OCI-LY7 (cell line): ENCODE measurements around the gene PPP6R3. TPM values are rescaled to one million over a fixed set of nuclear protein-coding genes. Genes with fewer than 3 reads are reported as not detected.

Experiments
- BruUV-seq: library from RNA; stranded (reverse); fragments of 400-500 nt; replicated peaks from 2 replicates; lab custom pipeline; 2021; lab: Mats Ljungman, UMichigan
- CTCF ChIA-PET: fragments of 300-600 bp; sonication (Branson Sonifier 250); formaldehyde crosslinking; loops from one replicate; lab custom pipeline; 2022; ENCODE audit warnings: antibody characterized with exemption; ENCODE audit not compliant: unreplicated experiment; lab: Charles Lee
- POLR2A ChIA-PET: fragments of 300-600 bp; sonication (Branson Sonifier 250); formaldehyde crosslinking; loops from one replicate; lab custom pipeline; 2022; ENCODE audit warnings: antibody characterized with exemption; lab: Charles Lee
- DNase-seq: peaks from one replicate; pipeline ENCODE4 v3.0.0-alpha.2; 2015; ENCODE audit warnings: low spot score
- H2AFZ ChIP-seq: fragments of 200-600 bp; sonication (generic), shearing (Covaris generic); 2 replicates; pipeline ENCODE4 v1.6.1; 2014; ENCODE audit warnings: mild to moderate bottlenecking, antibody characterized with exemption, low read length, moderate library complexity
- H3K27ac ChIP-seq: fragments of 200-600 bp; sonication (generic); 2 replicates; pipeline ENCODE4 v1.5.1; 2014; ENCODE audit warnings: mixed run types, low read depth, mild to moderate bottlenecking, moderate library complexity, low read length, inconsistent platforms; ENCODE audit not compliant: poor library complexity, severe bottlenecking
- H3K36me3 ChIP-seq: fragments of 200-600 bp; sonication (generic); 2 replicates; pipeline ENCODE4 v1.6.1; 2014; ENCODE audit warnings: mild to moderate bottlenecking, antibody characterized with exemption, low read length, moderate library complexity, mixed read lengths; ENCODE audit not compliant: insufficient read depth
- H3K4me1 ChIP-seq: fragments of 200-600 bp; sonication (generic); 2 replicates; pipeline ENCODE4 v1.5.1; 2014; ENCODE audit warnings: mild to moderate bottlenecking, low read length; ENCODE audit not compliant: insufficient read depth, poor library complexity, severe bottlenecking
- H3K4me2 ChIP-seq: fragments of 200-600 bp; sonication (generic); 2 replicates; pipeline ENCODE4 v1.6.1; 2014; ENCODE audit warnings: mild to moderate bottlenecking, low read length
- H3K4me3 ChIP-seq: fragments of 200-600 bp; sonication (generic); 2 replicates; pipeline ENCODE4 v1.5.1; 2014; ENCODE audit warnings: mild to moderate bottlenecking, low read depth, low read length; ENCODE audit not compliant: poor library complexity, severe bottlenecking
- H3K79me2 ChIP-seq: fragments of 200-600 bp; sonication (generic); 2 replicates; pipeline ENCODE4 v1.6.1; 2016; ENCODE audit warnings: low read depth, mild to moderate bottlenecking, low read length, moderate library complexity, mixed read lengths; ENCODE audit not compliant: insufficient read depth
- H3K9me2 ChIP-seq: fragments of 200-600 bp; sonication (generic); 2 replicates; pipeline ENCODE4 v1.6.1; 2016; ENCODE audit warnings: mild to moderate bottlenecking, low read length, mixed read lengths; ENCODE audit not compliant: insufficient read depth
- H3K9me3 ChIP-seq: fragments of 200-600 bp; sonication (generic); 2 replicates; pipeline ENCODE4 v1.6.1; 2014; ENCODE audit warnings: mild to moderate bottlenecking, mixed run types, low read length, mixed read lengths
- H4K20me1 ChIP-seq: fragments of 200-600 bp; sonication (generic); 2 replicates; pipeline ENCODE4 v1.6.1; 2014; ENCODE audit warnings: mild to moderate bottlenecking, antibody characterized with exemption, low read length, moderate library complexity, mixed read lengths; ENCODE audit not compliant: insufficient read depth
- EZH2phosphoT487 ChIP-seq: fragments of 200-600 bp; sonication (generic); IDR thresholded peaks from 2 replicates; pipeline ENCODE4 v1.6.1; 2018; ENCODE audit warnings: low read depth, borderline replicate concordance, mild to moderate bottlenecking, mixed run types, antibody characterized with exemption, low read length, moderate library complexity, mixed read lengths
- intact Hi-C: fragments of 100-400 bp; cut with micrococcal nuclease; formaldehyde crosslinking; loops from one replicate; pipeline ENCODE4 v1.10.0; 2022; ENCODE audit not compliant: unreplicated experiment
- total RNA-seq, 2 experiments: library from RNA; depleted of rRNA in 1 of 2; stranded (reverse); fragments of >200 nt in 1 of 2; shearing (Covaris generic) in 1 of 2; gene quantifications; 2 replicates each; pipeline ENCODE4 v1.2.3, GENCODE V29; 2014 to 2022
- TF ChIP-seq, protein P1 (sequence below): fragments of 200-600 bp; sonication (generic); conservative IDR thresholded peaks from 2 replicates; pipeline ENCODE4 v1.5.1; 2014; ENCODE audit warnings: mild to moderate bottlenecking, antibody characterized with exemption, low read length, moderate library complexity, mixed read lengths

PPP6R3 gene
- total RNA-seq, 2 experiments from 2014 or later: 122 to 151 TPM

DNA sequence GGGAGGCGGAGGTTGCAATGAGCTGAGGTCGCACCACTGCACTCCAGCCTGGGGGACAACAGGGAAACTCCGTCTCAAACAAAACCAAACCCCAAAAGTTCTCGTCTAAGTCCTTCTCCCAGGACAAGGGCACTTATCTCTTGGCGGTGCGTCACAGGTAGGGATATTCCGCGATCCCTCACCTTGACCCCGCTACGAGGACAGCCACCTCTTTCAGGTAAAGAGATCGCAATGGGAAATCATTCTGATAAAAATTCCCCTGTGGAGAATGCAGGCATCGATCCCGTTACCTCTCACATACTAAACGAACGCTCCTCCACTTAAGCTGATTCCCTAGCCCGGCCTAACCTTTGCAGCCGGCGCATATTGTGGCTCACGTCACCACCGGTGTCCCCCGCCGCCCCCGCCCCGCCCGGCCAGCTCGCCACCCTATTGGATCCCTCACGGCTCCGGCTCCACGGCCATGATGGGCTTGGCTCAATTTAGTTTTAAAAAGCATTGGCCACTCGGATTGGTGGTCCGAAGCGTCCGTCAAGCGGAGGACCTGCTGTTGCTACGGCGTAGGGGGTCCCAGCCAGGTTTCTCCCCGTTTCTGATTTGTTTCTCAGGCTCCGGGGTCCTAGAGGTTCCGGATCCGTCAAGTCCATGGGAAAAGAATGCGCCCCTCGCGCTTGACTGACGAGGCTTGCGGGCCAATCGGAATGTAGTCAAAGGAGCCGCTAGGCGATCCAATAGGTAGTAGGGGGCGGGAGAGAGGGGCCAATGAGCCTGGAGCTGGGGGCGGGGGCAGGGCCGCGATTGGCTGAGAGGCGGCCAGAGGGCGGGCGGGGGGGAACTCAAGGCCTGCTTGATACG lies 439 bp upstream of the PPP6R3 start:
- Histone ChIP-seq H3K9me3 (no peaks in the 10 kb centered on the region), H3K36me3 (peaks cover 23% of the 10 kb centered on the region), H4K20me1 (peaks cover 28% of the 10 kb centered on the region), H3K4me3 (peak overlapping the region; percentile 80), H3K79me2 (peaks cover 45% of the 10 kb centered on the region), H3K9me2 (no peaks in the 10 kb centered on the region), H3K4me1 (peaks cover 37% of the 10 kb centered on the region), H2AFZ (peak overlapping the region; percentile 85), H3K27ac (peak overlapping the region; percentile 66), H3K4me2 (peak overlapping the region; percentile 91)
- DNase-seq: peak; percentile 98
- TF ChIP-seq, protein P1, sequence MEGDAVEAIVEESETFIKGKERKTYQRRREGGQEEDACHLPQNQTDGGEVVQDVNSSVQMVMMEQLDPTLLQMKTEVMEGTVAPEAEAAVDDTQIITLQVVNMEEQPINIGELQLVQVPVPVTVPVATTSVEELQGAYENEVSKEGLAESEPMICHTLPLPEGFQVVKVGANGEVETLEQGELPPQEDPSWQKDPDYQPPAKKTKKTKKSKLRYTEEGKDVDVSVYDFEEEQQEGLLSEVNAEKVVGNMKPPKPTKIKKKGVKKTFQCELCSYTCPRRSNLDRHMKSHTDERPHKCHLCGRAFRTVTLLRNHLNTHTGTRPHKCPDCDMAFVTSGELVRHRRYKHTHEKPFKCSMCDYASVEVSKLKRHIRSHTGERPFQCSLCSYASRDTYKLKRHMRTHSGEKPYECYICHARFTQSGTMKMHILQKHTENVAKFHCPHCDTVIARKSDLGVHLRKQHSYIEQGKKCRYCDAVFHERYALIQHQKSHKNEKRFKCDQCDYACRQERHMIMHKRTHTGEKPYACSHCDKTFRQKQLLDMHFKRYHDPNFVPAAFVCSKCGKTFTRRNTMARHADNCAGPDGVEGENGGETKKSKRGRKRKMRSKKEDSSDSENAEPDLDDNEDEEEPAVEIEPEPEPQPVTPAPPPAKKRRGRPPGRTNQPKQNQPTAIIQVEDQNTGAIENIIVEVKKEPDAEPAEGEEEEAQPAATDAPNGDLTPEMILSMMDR: no peak
- no peak for TF ChIP-seq EZH2phosphoT487
- BruUV-seq: TSS peak; percentile 96
- intact Hi-C loops: loop anchor here (5.0 kb wide), 1 partner anchor 37 kb away; no protein-coding TSS in a partner anchor
- ChIA-PET POLR2A (interaction anchor here (0.6 to 1.4 kb wide), 4 partner anchors 18 to 256 kb away, joined by 4 to 6 read pairs (median 6); no protein-coding TSS in a partner anchor), CTCF (no interaction called here)

DNA sequence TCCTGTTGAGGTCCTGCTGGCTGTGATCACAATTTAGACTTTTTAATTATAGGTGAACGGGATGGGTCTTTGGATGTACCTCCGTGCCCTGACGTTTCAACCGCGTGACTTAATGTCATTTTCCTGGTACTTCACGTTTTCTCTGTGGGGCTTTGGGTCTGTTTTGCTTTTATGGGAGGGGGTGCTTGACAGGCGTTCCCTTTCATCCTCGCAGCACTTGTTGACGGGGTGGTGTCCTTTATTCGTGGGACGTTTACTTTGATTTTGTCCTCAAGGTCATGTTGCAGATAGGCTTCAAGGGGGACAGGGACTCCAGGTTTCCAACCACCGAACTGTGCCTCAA lies 994 bp downstream of the PPP6R3 start:
- H3K27ac ChIP-seq: no peak overlapping the region

DNA sequence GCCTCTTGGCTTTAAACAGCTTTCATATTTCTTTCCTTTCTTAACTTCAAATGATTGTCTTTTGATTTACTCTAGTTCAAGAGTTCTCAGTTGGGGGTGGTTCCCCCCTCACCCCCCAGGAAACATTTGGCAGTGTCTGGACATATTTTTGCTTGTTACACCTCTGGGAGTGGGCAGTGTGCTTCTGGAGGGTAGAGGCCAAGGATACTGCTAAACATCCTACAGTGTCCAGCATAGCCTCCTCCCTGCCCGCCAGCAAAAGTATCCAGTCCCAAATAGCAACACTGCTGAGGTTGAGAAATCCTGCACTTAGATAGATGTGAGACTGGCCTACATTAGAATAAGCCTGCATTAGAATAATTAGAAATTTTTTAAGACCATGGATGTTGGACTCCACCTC lies 3.2 kb downstream of the PPP6R3 start:
- no peak for DNase-seq
- no peaks in the 10 kb centered on the region for H3K9me2 ChIP-seq
- peak overlapping the region; percentile 91 for H3K4me2 ChIP-seq
- H3K4me3 ChIP-seq: peak overlapping the region; percentile 80
- H2AFZ ChIP-seq: no peak overlapping the region
- TF ChIP-seq, protein P1: no peak
- no peak for TF ChIP-seq EZH2phosphoT487
- H3K4me1 ChIP-seq: peaks cover 58% of the 10 kb centered on the region
- no peaks in the 10 kb centered on the region for H3K9me3 ChIP-seq
- peaks cover 50% of the 10 kb centered on the region for H4K20me1 ChIP-seq
- peaks cover 81% of the 10 kb centered on the region for H3K79me2 ChIP-seq
- TSS peak; percentile 2 for BruUV-seq
- intact Hi-C loops: loop anchor here (5.0 kb wide), 1 partner anchor 34 kb away; no protein-coding TSS in a partner anchor
- ChIA-PET CTCF (no interaction called here), POLR2A (interaction anchor here (1.0 kb wide), 1 partner anchor 31 kb away, joined by 7 read pairs; no protein-coding TSS in a partner anchor)
- H3K27ac ChIP-seq: no peak overlapping the region
- H3K36me3 ChIP-seq: peaks cover 49% of the 10 kb centered on the region

More for the DNA sequence above, 994 bp downstream of the PPP6R3 start:
- peak overlapping the region; percentile 91 for H3K4me2 ChIP-seq
- H4K20me1 ChIP-seq: peaks cover 38% of the 10 kb centered on the region
- intact Hi-C loops: loop anchor here (5.0 kb wide), 1 partner anchor 36 kb away; no protein-coding TSS in a partner anchor
- H3K36me3 ChIP-seq: peaks cover 35% of the 10 kb centered on the region
- H2AFZ ChIP-seq: no peak overlapping the region
- peaks cover 60% of the 10 kb centered on the region for H3K79me2 ChIP-seq
- no TSS peak for BruUV-seq
- DNase-seq: no peak
- no peak for TF ChIP-seq EZH2phosphoT487
- POLR2A ChIA-PET: interaction anchor here (1.7 kb wide), 1 partner anchor 18 kb away, joined by 5 read pairs; no protein-coding TSS in a partner anchor
- H3K4me1 ChIP-seq: peaks cover 42% of the 10 kb centered on the region
- no peaks in the 10 kb centered on the region for H3K9me3 ChIP-seq
- H3K4me3 ChIP-seq: peak overlapping the region; percentile 80
- no peaks in the 10 kb centered on the region for H3K9me2 ChIP-seq
- CTCF ChIA-PET: no interaction called here
